Esophagus squamous epithelium (tissue), 4 donors: ENCODE data around the gene HS2ST1.

Experiments
- CTCF ChIP-seq, 6 experiments: fragments of 450-650 bp in 4 of 6; fragments of 200-600 bp in 2 of 6; sonication (generic) in 2 of 6; IDR thresholded peaks; one replicate each; pipeline ENCODE4 v1.5.1; 2016 to 2019; ENCODE audit warnings: antibody characterized with exemption in 6 of 6, mild to moderate bottlenecking in 4 of 6, moderate library complexity in 4 of 6
- POLR2A ChIP-seq, 4 donors: fragments of 450-650 bp; IDR thresholded peaks; one replicate each; pipeline ENCODE4 v1.6.1; 2017; ENCODE audit warnings: antibody characterized with exemption in 4 of 4, mild to moderate bottlenecking in 4 of 4, moderate library complexity in 3 of 4

GRCh38 chr1:86888327-86888726 is 26.1 kb upstream of the HS2ST1 start:
- TF ChIP-seq POLR2A (IDR thresholded peaks at IDR 0.05) (no peak), CTCF (IDR thresholded peaks at IDR 0.05) (no peak)
